GM12873 (cell line): ENCODE data around the gene PCP2.

ENCODE experiments used
- TF ChIP-seq, protein P1 (sequence below): IDR thresholded peaks from 2 replicates; pipeline ENCODE4 v1.5.1; 2012; ENCODE audit warnings: low read depth, mild to moderate bottlenecking, moderate library complexity, low read length, control low read depth; ENCODE audit not compliant: insufficient read depth; ENCODE audit errors: missing control alignments

PCP2 gene

DNA sequence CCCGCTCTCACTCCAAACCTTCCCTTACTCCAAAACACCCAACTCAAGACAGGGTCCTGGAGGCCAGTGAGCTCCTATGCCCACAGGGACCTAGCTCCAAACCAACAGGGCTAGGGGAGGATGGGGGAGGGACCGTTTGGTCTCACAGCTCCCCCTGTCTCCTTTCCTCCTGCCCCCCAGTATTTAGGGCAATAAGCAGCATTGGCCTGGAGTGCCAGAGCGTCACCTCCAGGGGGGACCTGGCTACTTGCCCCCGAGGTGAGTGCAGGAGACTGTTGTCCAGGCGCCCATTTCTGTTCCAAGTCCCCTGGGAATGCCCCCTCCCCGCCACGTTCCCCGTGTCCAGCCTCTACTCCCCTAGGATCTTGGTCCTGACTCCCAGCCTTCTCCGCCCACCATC, 36.1 kb upstream of the PCP2 start:
- TF ChIP-seq, protein P1, sequence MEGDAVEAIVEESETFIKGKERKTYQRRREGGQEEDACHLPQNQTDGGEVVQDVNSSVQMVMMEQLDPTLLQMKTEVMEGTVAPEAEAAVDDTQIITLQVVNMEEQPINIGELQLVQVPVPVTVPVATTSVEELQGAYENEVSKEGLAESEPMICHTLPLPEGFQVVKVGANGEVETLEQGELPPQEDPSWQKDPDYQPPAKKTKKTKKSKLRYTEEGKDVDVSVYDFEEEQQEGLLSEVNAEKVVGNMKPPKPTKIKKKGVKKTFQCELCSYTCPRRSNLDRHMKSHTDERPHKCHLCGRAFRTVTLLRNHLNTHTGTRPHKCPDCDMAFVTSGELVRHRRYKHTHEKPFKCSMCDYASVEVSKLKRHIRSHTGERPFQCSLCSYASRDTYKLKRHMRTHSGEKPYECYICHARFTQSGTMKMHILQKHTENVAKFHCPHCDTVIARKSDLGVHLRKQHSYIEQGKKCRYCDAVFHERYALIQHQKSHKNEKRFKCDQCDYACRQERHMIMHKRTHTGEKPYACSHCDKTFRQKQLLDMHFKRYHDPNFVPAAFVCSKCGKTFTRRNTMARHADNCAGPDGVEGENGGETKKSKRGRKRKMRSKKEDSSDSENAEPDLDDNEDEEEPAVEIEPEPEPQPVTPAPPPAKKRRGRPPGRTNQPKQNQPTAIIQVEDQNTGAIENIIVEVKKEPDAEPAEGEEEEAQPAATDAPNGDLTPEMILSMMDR, result no peak

DNA sequence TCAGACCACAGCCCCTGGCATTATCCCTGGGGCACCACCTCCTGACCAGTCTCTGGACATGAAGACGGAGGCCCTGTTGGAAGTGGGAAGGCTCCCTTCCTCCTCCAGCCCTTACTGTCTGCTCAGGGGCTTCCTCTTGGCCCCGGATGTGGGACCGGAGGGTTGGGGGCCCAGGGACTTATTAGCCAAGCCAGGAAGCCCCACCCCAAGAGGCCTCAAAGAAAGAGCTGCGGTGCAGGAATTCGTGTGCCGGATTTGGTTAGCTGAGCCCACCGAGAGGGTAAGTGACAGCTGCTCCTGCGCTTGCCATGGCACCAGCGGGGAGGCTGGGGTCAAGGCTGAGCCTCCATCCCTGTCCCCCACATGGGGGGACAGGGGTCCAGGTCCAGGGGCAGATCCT, 35.3 kb upstream of the PCP2 start, which contains the start of gene RETN:
Gene RETN (plus strand): TSS at position 208 of the 400 bp plus-strand sequence. CDS start 278 bp downstream, outside the sequence.
- TF ChIP-seq, protein P1, result no peak

DNA sequence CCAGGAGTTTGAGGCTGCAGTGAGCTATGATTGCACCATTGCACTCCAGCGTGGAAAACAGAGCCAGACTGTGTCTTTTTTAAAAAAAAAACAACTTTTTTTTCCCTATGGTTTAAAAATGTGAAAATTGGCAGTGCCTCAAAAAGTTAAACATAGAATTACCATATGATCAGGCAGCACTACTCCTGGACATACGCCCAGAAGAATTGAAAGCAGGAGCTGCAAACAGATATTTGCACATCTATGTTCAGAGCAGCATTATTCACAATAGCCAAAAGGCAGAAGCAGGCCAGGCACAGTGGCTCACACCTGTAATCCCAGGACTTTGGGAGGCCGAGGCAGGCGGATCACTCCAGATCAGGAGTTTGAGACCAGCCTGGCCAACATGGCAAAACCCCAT, 31.6 kb upstream of the PCP2 start:
- TF ChIP-seq, protein P1, result no peak

DNA sequence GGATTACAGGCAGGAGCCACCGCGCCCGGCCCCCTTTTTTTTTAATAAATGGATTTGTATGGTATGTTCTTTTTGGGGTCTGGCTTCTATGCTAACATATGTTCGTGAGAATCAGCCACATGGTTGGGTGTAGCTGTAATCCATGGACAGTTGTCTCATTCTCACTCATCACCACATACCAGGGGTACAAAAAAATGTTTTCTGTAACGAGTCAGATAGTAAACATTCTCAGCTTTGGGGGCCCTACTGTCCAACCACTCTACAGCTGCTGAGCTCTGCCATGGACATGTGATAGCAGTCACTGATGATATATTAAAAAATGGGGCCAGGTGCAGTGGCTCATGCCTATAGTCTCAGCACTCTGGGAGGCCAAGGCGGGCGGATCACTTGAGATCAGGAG, 30.2 kb upstream of the PCP2 start:
- TF ChIP-seq, protein P1, result no peak

DNA sequence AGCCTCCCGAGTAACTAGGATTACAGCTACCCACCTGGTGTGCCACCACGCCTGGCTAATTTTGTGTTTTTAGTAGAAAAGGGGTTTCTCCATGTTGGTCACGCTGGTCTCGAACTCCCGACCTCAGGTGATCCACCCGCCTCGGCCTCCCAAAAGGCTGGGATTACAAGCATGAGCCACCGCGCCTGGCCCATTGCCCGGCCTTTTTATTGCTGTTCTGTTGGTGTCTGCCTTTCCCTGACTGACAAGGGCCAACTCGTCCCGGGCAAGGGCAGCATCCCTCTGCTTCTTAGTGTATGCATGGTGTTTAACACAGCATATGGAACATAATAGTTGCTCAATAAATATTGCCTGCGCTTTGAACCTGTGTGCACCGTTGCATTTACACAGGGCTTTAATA, 29.1 kb upstream of the PCP2 start:
- TF ChIP-seq, protein P1, result no peak

DNA sequence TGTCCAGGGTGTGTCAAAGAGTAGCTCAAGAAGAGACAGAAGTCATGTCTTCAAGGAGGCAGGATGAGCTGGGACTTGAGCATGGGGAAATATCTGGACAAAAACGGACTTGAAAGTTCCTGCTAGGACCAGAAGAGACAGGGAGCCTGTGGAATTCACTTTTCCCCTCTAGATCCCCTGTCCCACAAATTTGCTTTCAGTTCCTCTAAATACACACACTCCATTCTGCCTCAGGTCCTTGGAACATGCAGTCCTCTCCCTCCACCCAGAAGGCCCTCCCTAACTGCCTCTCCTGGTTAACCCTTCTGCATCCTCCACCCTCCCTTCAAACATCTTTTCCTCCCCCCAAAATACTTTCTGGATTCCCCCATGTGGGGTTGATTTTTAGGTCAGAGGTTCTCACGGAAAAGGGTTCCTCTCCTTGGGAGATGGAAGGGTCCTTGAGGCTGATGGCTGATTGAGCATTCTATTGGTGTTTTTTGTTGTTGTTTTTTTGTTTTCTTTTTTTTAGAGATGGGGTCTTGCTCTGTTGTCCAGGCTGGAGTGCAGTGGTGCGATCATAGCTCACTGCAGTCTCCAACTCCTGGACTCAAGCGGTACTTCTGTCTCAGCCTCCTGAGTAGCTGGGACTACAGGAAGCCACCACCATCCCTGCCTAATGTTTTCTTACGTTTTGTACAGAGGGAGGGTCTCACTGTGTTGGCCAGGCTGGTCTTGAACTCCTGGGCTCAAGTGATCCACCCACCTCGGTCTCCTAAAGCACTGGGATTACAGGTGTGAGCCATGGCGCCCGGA, 28.4 kb upstream of the PCP2 start:
- TF ChIP-seq, protein P1, result no peak

DNA sequence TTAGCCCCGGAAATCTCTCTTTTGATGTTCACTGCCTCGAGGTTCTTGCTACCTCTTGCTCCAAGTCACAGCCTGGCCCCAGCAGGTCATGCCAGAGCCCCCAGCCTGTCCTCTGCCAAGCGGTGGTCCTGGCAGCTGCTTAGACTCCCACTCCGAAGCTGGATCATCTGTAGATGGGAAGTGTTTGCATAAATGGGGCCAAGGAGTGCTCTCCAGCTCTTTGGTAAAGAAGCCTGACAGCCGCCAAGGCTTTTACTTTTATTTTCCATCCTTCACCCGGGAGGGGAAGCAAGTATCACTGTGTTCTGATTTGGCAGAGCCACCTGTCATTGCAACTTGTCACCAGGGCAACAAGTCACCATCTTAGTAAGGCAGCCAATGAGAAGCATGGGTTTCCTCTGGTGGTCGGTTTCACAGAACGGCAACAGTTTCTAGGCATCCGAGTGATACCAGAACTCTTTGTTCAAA, 24.7 kb upstream of the PCP2 start:
- TF ChIP-seq, protein P1, result no peak
